ENCODE results near the gene DTNA. TPM values are rescaled to one million over a fixed set of nuclear protein-coding genes. Genes with fewer than 3 reads are reported as not detected.

Gene DTNA
- total RNA-seq, 1 experiment from 2014 or later: 9.6 TPM

GRCh38 chr18:34887881-34888580, 177.9 kb downstream of the DTNA start:
- H3K79me2 ChIP-seq (ENCODE audit: insufficient read depth, low read length): no peaks in the 10 kb centered on the region
- TF ChIP-seq ATF3 (IDR thresholded peaks at IDR 0.05) (no peak), TCF7L2 (IDR thresholded peaks at IDR 0.05; ENCODE audit: borderline replicate concordance, extremely low read depth, insufficient read depth, insufficient read length) (no peak), ELF1 (IDR thresholded peaks at IDR 0.05; ENCODE audit: borderline replicate concordance, low read depth) (no peak)
- H3K4me1 ChIP-seq (ENCODE audit: control insufficient read depth in 1 of 2, insufficient read depth in 2 of 2, low read length in 2 of 2): no peaks in the 10 kb centered on the region
- no peaks in the 10 kb centered on the region for H4K20me1 ChIP-seq (ENCODE audit: insufficient read depth)
- no peaks in the 10 kb centered on the region for H3K9me2 ChIP-seq (ENCODE audit: insufficient read depth)
- DNase-seq (ENCODE audit: low read depth, low spot score): no peak
- H3K4me2 ChIP-seq (ENCODE audit: low read length): no peak overlapping the region
- ChIA-PET CTCF (no interaction called here), RAD21 (ENCODE audit: low non-redundant PET in 1 of 2, low total read pairs in 2 of 2, uncharacterized antibody in 2 of 2, unreplicated experiment in 2 of 2) (no interaction called here), POLR2A (no interaction called here)
- H3K9ac ChIP-seq (ENCODE audit: low read length): no peak overlapping the region
- no peaks in the 10 kb centered on the region for H3K9me3 ChIP-seq (ENCODE audit: control insufficient read depth in 1 of 2, insufficient read depth in 1 of 2, low read depth in 1 of 2, low read length in 2 of 2)
- no peak overlapping the region for H2AFZ ChIP-seq (ENCODE audit: low read depth, low read length, poor library complexity, severe bottlenecking)
- no peaks in the 10 kb centered on the region for H3K27me3 ChIP-seq (ENCODE audit: insufficient read depth, low read length)
- intact Hi-C loops (cut with micrococcal nuclease): no loop called here
- no peaks in the 10 kb centered on the region for H3K36me3 ChIP-seq (ENCODE audit: control insufficient read depth in 1 of 2, insufficient read depth in 2 of 2, low read length in 2 of 2)
- BruUV-seq (replicated peaks): no TSS peak
- H3K27ac ChIP-seq (ENCODE audit: low read depth, low read length): no peak overlapping the region
- ATAC-seq: no peak
- H3K4me3 ChIP-seq (replicated peaks in 1 of 2; ENCODE audit: low read depth in 1 of 2, low read length in 2 of 2): no peak overlapping the region

GRCh38 chr18:34890486-34891085, 180.5 kb downstream of the DTNA start:
- no peak overlapping the region for H3K27ac ChIP-seq (ENCODE audit: low read depth, low read length)
- no peaks in the 10 kb centered on the region for H3K27me3 ChIP-seq (ENCODE audit: insufficient read depth, low read length)
- H3K36me3 ChIP-seq (ENCODE audit: control insufficient read depth in 1 of 2, insufficient read depth in 2 of 2, low read length in 2 of 2): no peaks in the 10 kb centered on the region
- no peaks in the 10 kb centered on the region for H3K79me2 ChIP-seq (ENCODE audit: insufficient read depth, low read length)
- H4K20me1 ChIP-seq (ENCODE audit: insufficient read depth): no peaks in the 10 kb centered on the region
- no peaks in the 10 kb centered on the region for H3K4me1 ChIP-seq (ENCODE audit: control insufficient read depth in 1 of 2, insufficient read depth in 2 of 2, low read length in 2 of 2)
- H3K9me2 ChIP-seq (ENCODE audit: insufficient read depth): no peaks in the 10 kb centered on the region
- no peak overlapping the region for H2AFZ ChIP-seq (ENCODE audit: low read depth, low read length, poor library complexity, severe bottlenecking)
- BruUV-seq (replicated peaks): no TSS peak
- ChIA-PET RAD21 (ENCODE audit: low non-redundant PET in 1 of 2, low total read pairs in 2 of 2, uncharacterized antibody in 2 of 2, unreplicated experiment in 2 of 2) (no interaction called here), POLR2A (no interaction called here), CTCF (no interaction called here)
- TF ChIP-seq JUND (IDR thresholded peaks at IDR 0.05) (no peak), ZNF274 (IDR thresholded peaks at IDR 0.05; ENCODE audit: low read depth, low read length) (no peak), ATF3 (IDR thresholded peaks at IDR 0.05) (no peak), YY1 (IDR thresholded peaks at IDR 0.05; ENCODE audit: extremely low read depth, insufficient replicate concordance, low read depth, low read length) (no peak), ELF1 (IDR thresholded peaks at IDR 0.05; ENCODE audit: borderline replicate concordance, low read depth) (no peak), ZFX (IDR thresholded peaks at IDR 0.05) (no peak), EZH2phosphoT487 (IDR thresholded peaks at IDR 0.05; ENCODE audit: borderline replicate concordance) (no peak), RAD21 (IDR thresholded peaks at IDR 0.05; ENCODE audit: low read depth) (no peak), REST (IDR thresholded peaks at IDR 0.05; ENCODE audit: low read depth) (no peak), POLR2A (IDR thresholded peaks at IDR 0.05; ENCODE audit: borderline replicate concordance, extremely low read depth, insufficient read depth, insufficient read length) (no peak), CTCF (IDR thresholded peaks at IDR 0.05 in 2 of 3, conservative IDR thresholded peaks at IDR 0.05 in 1 of 3; ENCODE audit: borderline replicate concordance in 1 of 3, insufficient read depth in 1 of 3, low read depth in 2 of 3, low read length in 2 of 3) (no peak), SRF (IDR thresholded peaks at IDR 0.05; ENCODE audit: low read depth) (no peak)
- no peak overlapping the region for H3K4me3 ChIP-seq (replicated peaks in 1 of 2; ENCODE audit: low read depth in 1 of 2, low read length in 2 of 2)
- H3K9me3 ChIP-seq (ENCODE audit: control insufficient read depth in 1 of 2, insufficient read depth in 1 of 2, low read depth in 1 of 2, low read length in 2 of 2): no peaks in the 10 kb centered on the region
- intact Hi-C loops (cut with micrococcal nuclease): no loop called here
- DNase-seq (ENCODE audit: low read depth, low spot score) (no peak), ATAC-seq (no peak)
- H3K4me2 ChIP-seq (ENCODE audit: low read length): no peak overlapping the region
- H3K9ac ChIP-seq (ENCODE audit: low read length): no peak overlapping the region

Data from HCT116 (cell line).